Loucy (cell line): Measurements from ENCODE around the gene LEUTX.

Experiments
- H2AFZ ChIP-seq: fragments of 200-600 bp; sonication (generic); 2 replicates; pipeline ENCODE4 v1.6.0; 2016; ENCODE audit warnings: antibody characterized with exemption, mild to moderate bottlenecking, low read length, moderate library complexity
- H3F3A ChIP-seq: fragments of 200-600 bp; 2 replicates; pipeline ENCODE4 v1.6.0; 2016; ENCODE audit warnings: antibody characterized with exemption, low read depth, mild to moderate bottlenecking
- H3K27me3 ChIP-seq: fragments of 200-600 bp; sonication (generic); 2 replicates; pipeline ENCODE4 v1.6.1; 2014; ENCODE audit warnings: low read length, mild to moderate bottlenecking; ENCODE audit not compliant: insufficient read depth, poor library complexity, severe bottlenecking
- H3K36me3 ChIP-seq: fragments of 200-600 bp; sonication (generic); 2 replicates; pipeline ENCODE4 v1.6.1; 2016; ENCODE audit warnings: low read length; ENCODE audit not compliant: insufficient read depth
- H3K4me1 ChIP-seq: fragments of 200-600 bp; sonication (generic); 2 replicates; pipeline ENCODE4 v1.5.1; 2014; ENCODE audit warnings: low read length, mild to moderate bottlenecking; ENCODE audit not compliant: insufficient read depth, poor library complexity, severe bottlenecking
- H3K4me2 ChIP-seq: fragments of 200-600 bp; sonication (generic); 2 replicates; pipeline ENCODE4 v1.6.0; 2014; ENCODE audit warnings: antibody characterized with exemption, low read length, low read depth, mild to moderate bottlenecking; ENCODE audit not compliant: poor library complexity, severe bottlenecking
- H3K4me3 ChIP-seq: fragments of 200-600 bp; sonication (generic); 2 replicates; pipeline ENCODE4 v1.5.1; 2014; ENCODE audit warnings: low read length, mild to moderate bottlenecking, mixed read lengths; ENCODE audit not compliant: poor library complexity, severe bottlenecking
- H3K79me2 ChIP-seq: fragments of 200-600 bp; sonication (generic); 2 replicates; pipeline ENCODE4 v1.6.1; 2014; ENCODE audit warnings: low read length; ENCODE audit not compliant: insufficient read depth
- H3K9ac ChIP-seq: fragments of 200-600 bp; sonication (generic); 2 replicates; pipeline ENCODE4 v1.6.0; 2014; ENCODE audit warnings: mild to moderate bottlenecking, low read depth, low read length, moderate library complexity; ENCODE audit not compliant: poor library complexity, severe bottlenecking
- H3K9me2 ChIP-seq: fragments of 200-600 bp; sonication (generic); replicated peaks from 2 replicates; pipeline ENCODE4 v1.6.1; 2016; ENCODE audit warnings: low read depth, low read length, mixed read lengths
- H3K9me3 ChIP-seq: fragments of 200-600 bp; sonication (generic); 2 replicates; pipeline ENCODE4 v1.6.1; 2014; ENCODE audit warnings: mild to moderate bottlenecking, antibody characterized with exemption, low read length, low read depth; ENCODE audit not compliant: insufficient read depth
- H4K20me1 ChIP-seq: fragments of 200-600 bp; sonication (generic); 2 replicates; pipeline ENCODE4 v1.6.0; 2014; ENCODE audit warnings: antibody characterized with exemption, low read length, mild to moderate bottlenecking; ENCODE audit not compliant: insufficient read depth, poor library complexity, severe bottlenecking
- CTCF ChIP-seq: fragments of 200-600 bp; sonication (generic); conservative IDR thresholded peaks from 2 replicates; pipeline ENCODE4 v1.5.1; 2014; ENCODE audit warnings: mild to moderate bottlenecking, antibody characterized with exemption, low read length
- EZH2phosphoT487 ChIP-seq: fragments of 200-600 bp; IDR thresholded peaks from 2 replicates; pipeline ENCODE4 v1.6.1; 2018; ENCODE audit warnings: antibody characterized with exemption, mild to moderate bottlenecking, moderate library complexity, borderline replicate concordance

Gene LEUTX

GRCh38 chr19:39749981-39750380, 28.7 kb upstream of the LEUTX start:
- Histone ChIP-seq H3K79me2 (no peaks in the 10 kb centered on the region), H3K36me3 (no peaks in the 10 kb centered on the region), H3F3A (no peaks in the 10 kb centered on the region), H3K9me3 (no peaks in the 10 kb centered on the region), H4K20me1 (no peaks in the 10 kb centered on the region), H3K4me2 (no peak overlapping the region), H3K4me1 (no peaks in the 10 kb centered on the region), H3K27me3 (no peaks in the 10 kb centered on the region), H2AFZ (no peak overlapping the region), H3K9me2 (no peaks in the 10 kb centered on the region), H3K4me3 (no peak overlapping the region), H3K9ac (no peak overlapping the region)
- TF ChIP-seq CTCF (no peak), EZH2phosphoT487 (no peak)

GRCh38 chr19:39752390-39752789, 26.3 kb upstream of the LEUTX start:
- H3K36me3 ChIP-seq, result no peaks in the 10 kb centered on the region
- H3K4me2 ChIP-seq, result no peak overlapping the region
- H3K4me1 ChIP-seq, result no peaks in the 10 kb centered on the region
- H3K27me3 ChIP-seq, result no peaks in the 10 kb centered on the region
- no peak overlapping the region for H3K4me3 ChIP-seq
- H3K79me2 ChIP-seq, result no peaks in the 10 kb centered on the region
- H4K20me1 ChIP-seq, result no peaks in the 10 kb centered on the region
- H3K9me2 ChIP-seq, result no peaks in the 10 kb centered on the region
- TF ChIP-seq EZH2phosphoT487 (no peak), CTCF (no peak)
- no peaks in the 10 kb centered on the region for H3F3A ChIP-seq
- no peak overlapping the region for H3K9ac ChIP-seq
- no peak overlapping the region for H2AFZ ChIP-seq
- no peaks in the 10 kb centered on the region for H3K9me3 ChIP-seq

- Histone ChIP-seq H3K36me3 (no peaks in the 10 kb centered on the region), H3K9me2 (no peaks in the 10 kb centered on the region), H3K4me2 (no peak overlapping the region), H3K4me3 (no peak overlapping the region), H3F3A (no peaks in the 10 kb centered on the region), H3K79me2 (no peaks in the 10 kb centered on the region), H3K4me1 (no peaks in the 10 kb centered on the region), H4K20me1 (no peaks in the 10 kb centered on the region), H2AFZ (no peak overlapping the region), H3K9ac (no peak overlapping the region), H3K9me3 (no peaks in the 10 kb centered on the region), H3K27me3 (no peaks in the 10 kb centered on the region)
- TF ChIP-seq EZH2phosphoT487, result no peak
- no peak for TF ChIP-seq CTCF
Observed at GRCh38 chr19:39752795-39753194, 25.9 kb upstream of the LEUTX start.
